Neural crest cell (in vitro differentiated cells): ENCODE data around the gene IFITM5. TPM values are rescaled to one million over a fixed set of nuclear protein-coding genes. Genes with fewer than 3 reads are reported as not detected.

Experiments used
- DNase-seq: peaks from one replicate; pipeline ENCODE4 v3.0.0; 2021; ENCODE audit warnings: low read depth, mixed read lengths, low spot score
- H3K27ac Mint-ChIP-seq: one replicate; pipeline ENCODE4 v1.8.0; 2021; ENCODE audit warnings: mild to moderate bottlenecking, mixed read lengths; ENCODE audit not compliant: unreplicated experiment
- H3K27me3 Mint-ChIP-seq: 2 replicates; pipeline ENCODE4 v1.8.0; 2021; ENCODE audit warnings: low read depth, mild to moderate bottlenecking, mixed read lengths
- H3K36me3 Mint-ChIP-seq: 2 replicates; pipeline ENCODE4 v1.8.0; 2021; ENCODE audit warnings: low read depth, mild to moderate bottlenecking, mixed read lengths
- H3K4me1 Mint-ChIP-seq: 2 replicates; pipeline ENCODE4 v1.8.0; 2021; ENCODE audit warnings: mixed read lengths
- H3K4me3 Mint-ChIP-seq: one replicate; pipeline ENCODE4 v1.8.0; 2021; ENCODE audit warnings: mild to moderate bottlenecking, mixed read lengths
- H3K9me3 Mint-ChIP-seq: 2 replicates; pipeline ENCODE4 v1.8.0; 2021; ENCODE audit warnings: mixed read lengths
- CTCF ChIP-seq: fragments of 200-600 bp; sonication (generic); conservative IDR thresholded peaks from 2 replicates; pipeline ENCODE4 v1.5.0; 2021; ENCODE audit warnings: antibody characterized with exemption, mild to moderate bottlenecking
- total RNA-seq: library from RNA; stranded (reverse); gene quantifications from 2 replicates; pipeline ENCODE4 v1.2.1, GENCODE V29; 2021

IFITM5 gene
- total RNA-seq, 1 donor from 2014 or later = not detected

- Mint-ChIP-seq H3K27ac (no peak overlapping the region), H3K9me3 (peaks cover 3% of the 10 kb centered on the region), H3K4me3 (no peak overlapping the region), H3K36me3 (no peaks in the 10 kb centered on the region), H3K27me3 (no peaks in the 10 kb centered on the region), H3K4me1 (no peaks in the 10 kb centered on the region)
- TF ChIP-seq CTCF = no peak
- DNase-seq = no peak
Measured at GRCh38 chr11:261624-262023, 37.7 kb downstream of the IFITM5 start.

GRCh38 chr11:259413-259812, 39.9 kb downstream of the IFITM5 start:
- Mint-ChIP-seq H3K27ac (no peak overlapping the region), H3K36me3 (peaks cover 3% of the 10 kb centered on the region), H3K4me3 (no peak overlapping the region), H3K27me3 (peaks cover 2% of the 10 kb centered on the region), H3K9me3 (peaks cover 2% of the 10 kb centered on the region), H3K4me1 (no peaks in the 10 kb centered on the region)
- no peak for TF ChIP-seq CTCF
- no peak for DNase-seq

- no peak for DNase-seq
- peaks cover 2% of the 10 kb centered on the region for H3K27me3 Mint-ChIP-seq
- H3K27ac Mint-ChIP-seq = no peak overlapping the region
- peaks cover 2% of the 10 kb centered on the region for H3K9me3 Mint-ChIP-seq
- no peak overlapping the region for H3K4me3 Mint-ChIP-seq
- no peaks in the 10 kb centered on the region for H3K4me1 Mint-ChIP-seq
- TF ChIP-seq CTCF = no peak
- peaks cover 6% of the 10 kb centered on the region for H3K36me3 Mint-ChIP-seq
Measured at GRCh38 chr11:257766-258493, 41.4 kb downstream of the IFITM5 start.

GRCh38 chr11:256952-257737, 42.2 kb downstream of the IFITM5 start:
- TF ChIP-seq CTCF = no peak
- Mint-ChIP-seq H3K27me3 (peaks cover 2% of the 10 kb centered on the region), H3K4me1 (no peaks in the 10 kb centered on the region), H3K9me3 (peaks cover under 1% of the 10 kb centered on the region), H3K27ac (no peak overlapping the region), H3K4me3 (no peak overlapping the region), H3K36me3 (peaks cover 6% of the 10 kb centered on the region)
- DNase-seq = no peak

GRCh38 chr11:255816-256215, 43.5 kb downstream of the IFITM5 start:
- Mint-ChIP-seq H3K27me3 (peaks cover 2% of the 10 kb centered on the region), H3K36me3 (peaks cover 9% of the 10 kb centered on the region), H3K4me3 (no peak overlapping the region), H3K4me1 (peaks cover 4% of the 10 kb centered on the region), H3K27ac (no peak overlapping the region), H3K9me3 (no peaks in the 10 kb centered on the region)
- DNase-seq = no peak
- no peak for TF ChIP-seq CTCF
